ENCODE data around the gene MRPL58.
A peak's percentile ranks its signal among the peaks of the same experiment; 100 is the strongest.
"Not testable (repeated sequence)": the region's sequence is repeated elsewhere in the genome, so short reads cannot be mapped to it uniquely, and the experiment has no call there.

The MRPL58 gene

GRCh38 chr17:75030161-75030560 lies 17.7 kb downstream of the MRPL58 start:
- Histone ChIP-seq H3K4me3 (ENCODE audit: low read depth in 1 of 2, low read length in 2 of 2) (no peak overlapping the region), H3K9me3 (ENCODE audit: control insufficient read depth in 1 of 2, low read length in 2 of 2) (no peaks in the 10 kb centered on the region), H3K9ac (ENCODE audit: low read depth in 1 of 2, low read length in 2 of 2) (no peak overlapping the region), H3K36me3 (ENCODE audit: control insufficient read depth in 1 of 2, insufficient read depth in 2 of 2, low read length in 2 of 2) (no peaks in the 10 kb centered on the region), H3K27me3 (ENCODE audit: control insufficient read depth in 1 of 2, insufficient read depth in 2 of 2, low read length in 2 of 2) (no peaks in the 10 kb centered on the region), H3K27ac (ENCODE audit: low read depth, low read length) (no peak overlapping the region), H3K4me1 (ENCODE audit: control insufficient read depth in 1 of 2, insufficient read depth in 2 of 2, low read length in 2 of 2) (peaks cover 7 to 22% of the 10 kb centered on the region in 2 donors)

GRCh38 chr17:75031972-75032719 lies 19.7 kb downstream of the MRPL58 start:
- H3K27me3 ChIP-seq (ENCODE audit: control insufficient read depth in 1 of 2, insufficient read depth in 2 of 2, low read length in 2 of 2) = no peaks in the 10 kb centered on the region
- no peaks in the 10 kb centered on the region for H3K9me3 ChIP-seq (ENCODE audit: control insufficient read depth in 1 of 2, low read length in 2 of 2)
- no peak overlapping the region for H3K27ac ChIP-seq (ENCODE audit: low read depth, low read length)
- peaks cover 15 to 40% of the 10 kb centered on the region in 2 donors for H3K4me1 ChIP-seq (ENCODE audit: control insufficient read depth in 1 of 2, insufficient read depth in 2 of 2, low read length in 2 of 2)
- H3K9ac ChIP-seq (ENCODE audit: low read depth in 1 of 2, low read length in 2 of 2) = no peak overlapping the region
- H3K4me3 ChIP-seq (ENCODE audit: low read depth in 1 of 2, low read length in 2 of 2) = peak overlapping the region in 1 of 2 donors; percentile 56
- H3K36me3 ChIP-seq (ENCODE audit: control insufficient read depth in 1 of 2, insufficient read depth in 2 of 2, low read length in 2 of 2) = no peaks in the 10 kb centered on the region

GRCh38 chr17:75032720-75033280 lies 20.3 kb downstream of the MRPL58 start:
- Histone ChIP-seq H3K27me3 (ENCODE audit: control insufficient read depth in 1 of 2, insufficient read depth in 2 of 2, low read length in 2 of 2) (no peaks in the 10 kb centered on the region), H3K27ac (ENCODE audit: low read depth, low read length) (no peak overlapping the region), H3K4me3 (ENCODE audit: low read depth in 1 of 2, low read length in 2 of 2) (peak overlapping the region in 1 of 2 donors; percentile 86), H3K4me1 (ENCODE audit: control insufficient read depth in 1 of 2, insufficient read depth in 2 of 2, low read length in 2 of 2) (peaks cover 15 to 40% of the 10 kb centered on the region in 2 donors), H3K9me3 (ENCODE audit: control insufficient read depth in 1 of 2, low read length in 2 of 2) (no peaks in the 10 kb centered on the region), H3K9ac (ENCODE audit: low read depth in 1 of 2, low read length in 2 of 2) (no peak overlapping the region), H3K36me3 (ENCODE audit: control insufficient read depth in 1 of 2, insufficient read depth in 2 of 2, low read length in 2 of 2) (no peaks in the 10 kb centered on the region)

DNA sequence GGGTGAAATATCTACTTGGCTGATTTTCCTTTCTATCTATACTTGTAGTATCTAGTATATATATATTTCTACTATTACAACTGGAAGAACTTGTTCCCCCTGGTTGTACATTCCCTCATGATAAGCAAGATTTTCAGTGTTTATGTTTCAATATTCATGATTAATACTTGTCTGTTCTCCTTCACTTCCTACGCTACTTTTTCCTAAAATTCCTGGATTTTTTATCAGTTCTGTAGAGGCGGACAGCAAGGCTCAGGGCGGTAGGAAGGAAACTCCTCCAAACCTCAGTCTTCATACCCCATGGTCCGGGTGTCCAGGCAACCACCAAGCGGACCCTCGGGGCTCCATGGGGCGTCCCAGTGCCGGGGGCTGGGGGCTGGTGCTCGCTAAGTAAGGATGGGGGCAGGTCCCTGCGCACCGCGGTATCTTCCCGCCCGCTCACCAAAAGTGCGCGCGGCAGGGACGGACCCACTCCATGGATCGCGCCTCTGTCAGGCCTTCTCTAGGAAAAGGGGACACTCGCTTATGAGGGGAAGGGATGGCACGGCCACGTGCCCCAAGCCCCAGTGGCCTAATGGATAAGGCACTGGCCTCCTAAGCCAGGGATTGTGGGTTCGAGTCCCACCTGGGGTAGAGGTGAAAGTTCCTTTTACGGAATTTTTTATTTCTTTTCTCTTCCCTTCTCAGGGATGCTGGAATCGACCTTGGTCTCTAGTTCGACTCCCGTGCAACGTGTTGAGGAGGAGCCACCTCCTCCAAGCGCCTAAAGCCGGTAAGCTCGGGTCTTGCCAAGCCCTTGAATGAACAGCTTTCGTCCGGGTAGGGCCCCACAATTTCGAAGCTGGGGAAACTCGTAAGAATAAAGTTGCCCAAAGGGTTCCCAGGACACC lies 21.1 kb downstream of the MRPL58 start:
- Histone ChIP-seq H3K4me3 (ENCODE audit: low read depth in 1 of 2, low read length in 2 of 2) (peak overlapping the region; percentile 82 to 86), H3K36me3 (ENCODE audit: control insufficient read depth in 1 of 2, insufficient read depth in 2 of 2, low read length in 2 of 2) (peaks cover 0 to 4% of the 10 kb centered on the region in 2 donors), H3K4me1 (ENCODE audit: control insufficient read depth in 1 of 2, insufficient read depth in 2 of 2, low read length in 2 of 2) (peaks cover 15 to 40% of the 10 kb centered on the region in 2 donors), H3K27me3 (ENCODE audit: control insufficient read depth in 1 of 2, insufficient read depth in 2 of 2, low read length in 2 of 2) (no peaks in the 10 kb centered on the region), H3K27ac (ENCODE audit: low read depth, low read length) (peak overlapping the region; percentile 54), H3K9me3 (ENCODE audit: control insufficient read depth in 1 of 2, low read length in 2 of 2) (no peaks in the 10 kb centered on the region), H3K9ac (ENCODE audit: low read depth in 1 of 2, low read length in 2 of 2) (peak overlapping the region; percentile 72 to 82)

- Histone ChIP-seq H3K4me3 (ENCODE audit: low read depth in 1 of 2, low read length in 2 of 2) (peak overlapping the region; percentile 82 to 86), H3K36me3 (ENCODE audit: control insufficient read depth in 1 of 2, insufficient read depth in 2 of 2, low read length in 2 of 2) (peaks cover 3 to 12% of the 10 kb centered on the region in 2 donors), H3K9me3 (ENCODE audit: control insufficient read depth in 1 of 2, low read length in 2 of 2) (no peaks in the 10 kb centered on the region), H3K4me1 (ENCODE audit: control insufficient read depth in 1 of 2, insufficient read depth in 2 of 2, low read length in 2 of 2) (peaks cover 15 to 40% of the 10 kb centered on the region in 2 donors), H3K27ac (ENCODE audit: low read depth, low read length) (peak overlapping the region; percentile 54), H3K27me3 (ENCODE audit: control insufficient read depth in 1 of 2, insufficient read depth in 2 of 2, low read length in 2 of 2) (no peaks in the 10 kb centered on the region), H3K9ac (ENCODE audit: low read depth in 1 of 2, low read length in 2 of 2) (peak overlapping the region; percentile 72 to 82)
Observed at GRCh38 chr17:75034236-75034908, 21.9 kb downstream of the MRPL58 start.

DNA sequence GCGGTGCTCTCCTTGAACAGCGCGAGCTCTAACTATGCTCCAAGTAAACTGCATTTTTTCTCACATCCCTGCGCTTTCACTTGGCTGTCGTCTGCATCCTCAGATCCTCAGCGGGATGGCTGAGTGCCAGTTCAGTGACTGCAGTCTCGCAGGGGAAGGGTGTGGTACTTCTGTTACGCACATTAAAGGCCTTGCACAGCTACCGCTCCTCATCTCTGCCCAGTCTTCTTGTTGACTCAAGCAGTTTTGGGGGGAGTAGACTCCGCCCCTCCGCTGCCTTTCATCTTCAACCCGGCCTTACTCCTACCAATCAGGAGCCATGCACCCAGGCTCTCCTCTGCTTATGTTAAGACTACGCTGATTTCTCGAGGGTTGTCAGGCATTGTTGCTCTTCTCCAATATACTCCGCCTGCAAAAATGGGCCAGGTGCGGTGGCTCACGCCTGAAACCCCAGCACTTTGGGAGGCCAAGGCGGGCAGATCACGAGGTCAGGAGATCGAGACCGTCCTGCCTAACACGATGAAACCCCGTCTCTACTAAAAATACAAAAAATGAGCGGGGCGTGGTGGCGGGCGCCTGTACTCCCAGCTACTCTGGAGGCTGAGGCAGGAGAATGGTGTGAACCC lies 24.3 kb downstream of the MRPL58 start:
- no peak overlapping the region for H3K9ac ChIP-seq (ENCODE audit: low read depth in 1 of 2, low read length in 2 of 2)
- peaks cover 15 to 40% of the 10 kb centered on the region in 2 donors for H3K4me1 ChIP-seq (ENCODE audit: control insufficient read depth in 1 of 2, insufficient read depth in 2 of 2, low read length in 2 of 2)
- peak overlapping the region in 1 of 2 donors; percentile 2 for H3K4me3 ChIP-seq (ENCODE audit: low read depth in 1 of 2, low read length in 2 of 2)
- no peaks in the 10 kb centered on the region for H3K27me3 ChIP-seq (ENCODE audit: control insufficient read depth in 1 of 2, insufficient read depth in 2 of 2, low read length in 2 of 2)
- no peaks in the 10 kb centered on the region for H3K9me3 ChIP-seq (ENCODE audit: control insufficient read depth in 1 of 2, low read length in 2 of 2)
- no peak overlapping the region for H3K27ac ChIP-seq (ENCODE audit: low read depth, low read length)
- H3K36me3 ChIP-seq (ENCODE audit: control insufficient read depth in 1 of 2, insufficient read depth in 2 of 2, low read length in 2 of 2) = peaks cover 17 to 35% of the 10 kb centered on the region in 2 donors

- H3K27ac ChIP-seq (ENCODE audit: low read depth, low read length) = no peak overlapping the region
- no peaks in the 10 kb centered on the region for H3K27me3 ChIP-seq (ENCODE audit: control insufficient read depth in 1 of 2, insufficient read depth in 2 of 2, low read length in 2 of 2)
- H3K9me3 ChIP-seq (ENCODE audit: control insufficient read depth in 1 of 2, low read length in 2 of 2) = no peaks in the 10 kb centered on the region
- H3K36me3 ChIP-seq (ENCODE audit: control insufficient read depth in 1 of 2, insufficient read depth in 2 of 2, low read length in 2 of 2) = peaks cover 22 to 41% of the 10 kb centered on the region in 2 donors
- no peak overlapping the region for H3K9ac ChIP-seq (ENCODE audit: low read depth in 1 of 2, low read length in 2 of 2)
- H3K4me1 ChIP-seq (ENCODE audit: control insufficient read depth in 1 of 2, insufficient read depth in 2 of 2, low read length in 2 of 2) = peaks cover 10 to 27% of the 10 kb centered on the region in 2 donors
- H3K4me3 ChIP-seq (ENCODE audit: low read depth in 1 of 2, low read length in 2 of 2) = no peak overlapping the region
Observed at GRCh38 chr17:75039238-75039637, 26.8 kb downstream of the MRPL58 start.

GRCh38 chr17:75041656-75042280 lies 29.3 kb downstream of the MRPL58 start:
- H3K27ac ChIP-seq (ENCODE audit: low read depth, low read length) = no peak overlapping the region

GRCh38 chr17:75043789-75044188 lies 31.3 kb downstream of the MRPL58 start:
- H3K36me3 ChIP-seq (ENCODE audit: control insufficient read depth in 1 of 2, insufficient read depth in 2 of 2, low read length in 2 of 2) = peaks cover 22 to 35% of the 10 kb centered on the region in 2 donors
- H3K4me1 ChIP-seq (ENCODE audit: control insufficient read depth in 1 of 2, insufficient read depth in 2 of 2, low read length in 2 of 2) = peaks cover 12 to 17% of the 10 kb centered on the region in 2 donors
- not testable (repeated sequence) for H3K9ac ChIP-seq (ENCODE audit: low read depth in 1 of 2, low read length in 2 of 2); H3K4me3 ChIP-seq (ENCODE audit: low read depth in 1 of 2, low read length in 2 of 2); H3K27me3 ChIP-seq (ENCODE audit: control insufficient read depth in 1 of 2, insufficient read depth in 2 of 2, low read length in 2 of 2); H3K9me3 ChIP-seq (ENCODE audit: control insufficient read depth in 1 of 2, low read length in 2 of 2); H3K27ac ChIP-seq (ENCODE audit: low read depth, low read length)

More at GRCh38 chr17:75041656-75042280, 29.3 kb downstream of the MRPL58 start:
- Histone ChIP-seq H3K9ac (ENCODE audit: low read depth in 1 of 2, low read length in 2 of 2) (no peak overlapping the region), H3K9me3 (ENCODE audit: control insufficient read depth in 1 of 2, low read length in 2 of 2) (no peaks in the 10 kb centered on the region), H3K4me1 (ENCODE audit: control insufficient read depth in 1 of 2, insufficient read depth in 2 of 2, low read length in 2 of 2) (peaks cover 0 to 6% of the 10 kb centered on the region in 2 donors), H3K27me3 (ENCODE audit: control insufficient read depth in 1 of 2, insufficient read depth in 2 of 2, low read length in 2 of 2) (no peaks in the 10 kb centered on the region), H3K4me3 (ENCODE audit: low read depth in 1 of 2, low read length in 2 of 2) (no peak overlapping the region), H3K36me3 (ENCODE audit: control insufficient read depth in 1 of 2, insufficient read depth in 2 of 2, low read length in 2 of 2) (peaks cover 22 to 41% of the 10 kb centered on the region in 2 donors)
